GM23338 (cell line): ENCODE results near the gene ASB16.

Source experiments
- CREB1 ChIP-seq: fragments of 250-450 bp; sonication (Bioruptor Pico); IDR thresholded peaks from 2 replicates; pipeline ENCODE4 v1.5.0; 2020; ENCODE audit warnings: low read depth, mild to moderate bottlenecking, moderate library complexity
- CTCF ChIP-seq, 2 experiments: fragments of 200-600 bp in 1 of 2; sonication (generic) in 1 of 2; conservative IDR thresholded peaks; 2 replicates each; pipeline versions ENCODE4 v1.5.1 to v1.6.1; 2016 to 2017; ENCODE audit warnings: antibody characterized with exemption in 2 of 2, low read depth in 2 of 2, mild to moderate bottlenecking in 2 of 2, moderate library complexity in 1 of 2
- EZH2 ChIP-seq: fragments of 200-600 bp; sonication (generic); IDR thresholded peaks from one replicate; pipeline ENCODE4 v1.8.0; 2017; ENCODE audit warnings: antibody characterized with exemption, mild to moderate bottlenecking, low read depth; ENCODE audit not compliant: unreplicated experiment
- EZH2phosphoT487 ChIP-seq: fragments of 200-600 bp; sonication (generic); IDR thresholded peaks from one replicate; pipeline ENCODE4 v1.8.1; 2018; ENCODE audit warnings: antibody characterized with exemption; ENCODE audit not compliant: unreplicated experiment
- JUNB ChIP-seq: IDR thresholded peaks from one replicate; pipeline ENCODE4 v1.6.1; 2016; ENCODE audit warnings: antibody characterized with exemption; ENCODE audit not compliant: unreplicated experiment
- NANOG ChIP-seq: IDR thresholded peaks from 2 replicates; pipeline ENCODE4 v1.6.1; 2016; ENCODE audit warnings: antibody characterized with exemption, borderline replicate concordance
- POLR2AphosphoS5 ChIP-seq: IDR thresholded peaks from 2 replicates; pipeline ENCODE4 v1.6.1; 2016; ENCODE audit warnings: antibody characterized with exemption, low read depth
- REST ChIP-seq: IDR thresholded peaks from one replicate; pipeline ENCODE4 v1.6.1; 2018; ENCODE audit warnings: antibody characterized with exemption; ENCODE audit not compliant: unreplicated experiment
- STAT1 ChIP-seq: IDR thresholded peaks from one replicate; pipeline ENCODE4 v1.6.1; 2016; ENCODE audit warnings: antibody characterized with exemption; ENCODE audit not compliant: unreplicated experiment
- ZNF331 ChIP-seq: fragments of 250-450 bp; sonication (Bioruptor Pico); IDR thresholded peaks from 2 replicates; pipeline ENCODE4 v1.5.0; 2020; ENCODE audit warnings: low read depth, mild to moderate bottlenecking, moderate library complexity

- no peak for TF ChIP-seq CTCF (conservative IDR thresholded peaks at IDR 0.05; ENCODE audit: low read depth in 2 of 2)
- no peak for TF ChIP-seq EZH2
- no peak for TF ChIP-seq CREB1 (CRISPR knock-in tag)
- TF ChIP-seq POLR2AphosphoS5: no peak
- TF ChIP-seq JUNB: no peak
- TF ChIP-seq NANOG: no peak
- no peak for TF ChIP-seq EZH2phosphoT487
- no peak for TF ChIP-seq REST
- TF ChIP-seq ZNF331 (CRISPR knock-in tag): no peak
- no peak for TF ChIP-seq STAT1
These were observed 23.8 kb upstream of the ASB16 start for GRCh38 chr17:44146375-44147346.
